HepG2 (cell line): Measurements from ENCODE around the gene C7orf57. TPM values are rescaled to one million over a fixed set of nuclear protein-coding genes. Genes with fewer than 3 reads are reported as not detected.

ENCODE experiments used
- ELF4 ChIP-seq: sonication (generic); formaldehyde crosslinking; IDR thresholded peaks from 2 replicates; pipeline ENCODE4 v1.5.0; 2020; ENCODE audit warnings: missing genetic modification reagents, mild to moderate bottlenecking, moderate library complexity, borderline replicate concordance
- FOSL1 ChIP-seq: sonication (generic); formaldehyde crosslinking; IDR thresholded peaks from 2 replicates; pipeline ENCODE4 v1.9.0; 2021; ENCODE audit warnings: missing genetic modification reagents, borderline replicate concordance
- HMGXB3 ChIP-seq: sonication (generic); formaldehyde crosslinking; IDR thresholded peaks from 2 replicates; pipeline ENCODE4 v1.4.0; 2020; ENCODE audit warnings: missing genetic modification reagents, borderline replicate concordance
- IKZF1 ChIP-seq: fragments of 450-650 bp; IDR thresholded peaks from 2 replicates; pipeline ENCODE4 v1.7.1; 2016
- MXI1 ChIP-seq: IDR thresholded peaks from 3 replicates; pipeline ENCODE4 v1.6.1; 2012; ENCODE audit warnings: low read depth, low read length, inconsistent platforms, borderline replicate concordance
- NR1H2 ChIP-seq: sonication (generic); formaldehyde crosslinking; IDR thresholded peaks from 2 replicates; pipeline ENCODE4 v1.8.1; 2022; ENCODE audit warnings: low read depth, missing genetic modification reagents, borderline replicate concordance
- PAX8 ChIP-seq: sonication (generic); formaldehyde crosslinking; IDR thresholded peaks from 2 replicates; pipeline ENCODE4 v1.8.0; 2022; ENCODE audit warnings: mild to moderate bottlenecking, missing genetic modification reagents, borderline replicate concordance
- SMC3 ChIP-seq: IDR thresholded peaks from 2 replicates; pipeline ENCODE4 v1.6.1; 2011; ENCODE audit warnings: low read length, improper control_type of control experiment
- SOX5 ChIP-seq: IDR thresholded peaks from 2 replicates; pipeline ENCODE4 v1.6.1; 2016; ENCODE audit warnings: borderline replicate concordance
- TAF1 ChIP-seq: sonication (generic); formaldehyde crosslinking; IDR thresholded peaks from 2 replicates; pipeline ENCODE4 v1.4.0; 2020; ENCODE audit warnings: missing genetic modification reagents
- WIZ ChIP-seq: sonication (generic); formaldehyde crosslinking; IDR thresholded peaks from 2 replicates; pipeline ENCODE4 v1.5.1; 2020; ENCODE audit warnings: mild to moderate bottlenecking, missing genetic modification reagents
- ZBTB33 ChIP-seq: sonication (generic); formaldehyde crosslinking; IDR thresholded peaks from 2 replicates; pipeline ENCODE4 v1.4.0; 2020; ENCODE audit warnings: missing genetic modification reagents
- ZMYM4 ChIP-seq: sonication (generic); formaldehyde crosslinking; IDR thresholded peaks from 2 replicates; pipeline ENCODE4 v1.8.1; 2023; ENCODE audit warnings: mild to moderate bottlenecking, missing genetic modification reagents
- ZNF460 ChIP-seq: sonication (generic); formaldehyde crosslinking; IDR thresholded peaks from 2 replicates; pipeline ENCODE4 v1.5.1; 2020; ENCODE audit warnings: missing genetic modification reagents, mild to moderate bottlenecking, borderline replicate concordance
- ZNF770 ChIP-seq: sonication (generic); formaldehyde crosslinking; IDR thresholded peaks from 2 replicates; pipeline ENCODE4 v1.5.0; 2020; ENCODE audit warnings: mild to moderate bottlenecking, missing genetic modification reagents
- ZNF777 ChIP-seq: sonication (generic); formaldehyde crosslinking; IDR thresholded peaks from 2 replicates; pipeline ENCODE4 v1.4.0; 2020; ENCODE audit warnings: missing genetic modification reagents
- polyA plus RNA-seq, 8 experiments: library from polyadenylated mRNA; depleted of rRNA in 3 of 8; stranded (reverse) in 7 of 8; unstranded in 1 of 8; fragments of >200 nt; fragmentation: Illumina TruSeq in 4 of 8; extraction: Trizol in 4 of 8; gene quantifications; 2 replicates each; pipeline versions ENCODE4 v1.2.1 to v1.2.3, GENCODE V29; 2011 to 2016; ENCODE audit warnings: low read depth in 4 of 8, missing spikeins in 1 of 8, mixed read lengths in 1 of 8; ENCODE audit not compliant: insufficient read depth in 1 of 8
- total RNA-seq, 5 experiments: library from RNA; depleted of rRNA; stranded (reverse); fragments of >200 nt; fragmentation: Illumina TruSeq; extraction: Trizol; gene quantifications; 2 replicates each; pipeline ENCODE4 v1.2.3, GENCODE V29; 2016; ENCODE audit warnings: low read depth in 1 of 5
- TF ChIP-seq, protein P1 (sequence below): sonication (generic); formaldehyde crosslinking; IDR thresholded peaks from 2 replicates; pipeline ENCODE4 v1.4.0; 2020; ENCODE audit warnings: missing genetic modification reagents, borderline replicate concordance

C7orf57 gene
- total and polyA plus RNA-seq, 2 of the 13 experiments (the other 11 are each of a cell fraction or from before 2014, with no cell fraction given): not detected

- TF ChIP-seq, protein P1, sequence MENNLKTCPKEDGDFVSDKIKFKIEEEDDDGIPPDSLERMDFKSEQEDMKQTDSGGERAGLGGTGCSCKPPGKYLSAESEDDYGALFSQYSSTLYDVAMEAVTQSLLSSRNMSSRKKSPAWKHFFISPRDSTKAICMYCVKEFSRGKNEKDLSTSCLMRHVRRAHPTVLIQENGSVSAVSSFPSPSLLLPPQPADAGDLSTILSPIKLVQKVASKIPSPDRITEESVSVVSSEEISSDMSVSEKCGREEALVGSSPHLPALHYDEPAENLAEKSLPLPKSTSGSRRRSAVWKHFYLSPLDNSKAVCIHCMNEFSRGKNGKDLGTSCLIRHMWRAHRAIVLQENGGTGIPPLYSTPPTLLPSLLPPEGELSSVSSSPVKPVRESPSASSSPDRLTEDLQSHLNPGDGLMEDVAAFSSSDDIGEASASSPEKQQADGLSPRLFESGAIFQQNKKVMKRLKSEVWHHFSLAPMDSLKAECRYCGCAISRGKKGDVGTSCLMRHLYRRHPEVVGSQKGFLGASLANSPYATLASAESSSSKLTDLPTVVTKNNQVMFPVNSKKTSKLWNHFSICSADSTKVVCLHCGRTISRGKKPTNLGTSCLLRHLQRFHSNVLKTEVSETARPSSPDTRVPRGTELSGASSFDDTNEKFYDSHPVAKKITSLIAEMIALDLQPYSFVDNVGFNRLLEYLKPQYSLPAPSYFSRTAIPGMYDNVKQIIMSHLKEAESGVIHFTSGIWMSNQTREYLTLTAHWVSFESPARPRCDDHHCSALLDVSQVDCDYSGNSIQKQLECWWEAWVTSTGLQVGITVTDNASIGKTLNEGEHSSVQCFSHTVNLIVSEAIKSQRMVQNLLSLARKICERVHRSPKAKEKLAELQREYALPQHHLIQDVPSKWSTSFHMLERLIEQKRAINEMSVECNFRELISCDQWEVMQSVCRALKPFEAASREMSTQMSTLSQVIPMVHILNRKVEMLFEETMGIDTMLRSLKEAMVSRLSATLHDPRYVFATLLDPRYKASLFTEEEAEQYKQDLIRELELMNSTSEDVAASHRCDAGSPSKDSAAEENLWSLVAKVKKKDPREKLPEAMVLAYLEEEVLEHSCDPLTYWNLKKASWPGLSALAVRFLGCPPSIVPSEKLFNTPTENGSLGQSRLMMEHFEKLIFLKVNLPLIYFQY: no peak
- TF ChIP-seq ZNF777 (CRISPR knock-in tag) (no peak), NR1H2 (CRISPR knock-in tag) (no peak), ZMYM4 (CRISPR knock-in tag) (peak; percentile 47; the same call in 1 of the 2 replicates), ZNF460 (CRISPR knock-in tag) (no peak), IKZF1 (no peak), SMC3 (peak; percentile 99), ELF4 (CRISPR knock-in tag) (no peak), HMGXB3 (CRISPR knock-in tag) (no peak), FOSL1 (CRISPR knock-in tag) (no peak), ZBTB33 (CRISPR knock-in tag) (0 out of 2 replicates have a peak, but pooled peaks have one; percentile 13), TAF1 (CRISPR knock-in tag) (no peak), WIZ (CRISPR knock-in tag) (no peak), SOX5 (peak; percentile 19; the same call in 1 of the 2 replicates), MXI1 (0 out of 3 replicates have a peak, but pooled peaks have one; percentile 39), ZNF770 (CRISPR knock-in tag) (no peak), PAX8 (CRISPR knock-in tag) (no peak)
These were observed 74.7 kb downstream of the C7orf57 start (continued) for GRCh38 chr7:48109848-48110663.
